Testis (tissue), 3 donors: ENCODE measurements around the gene PLCXD1. TPM values are rescaled to one million over a fixed set of nuclear protein-coding genes. Genes with fewer than 3 reads are reported as not detected.
"Not testable (repeated sequence)": the region's sequence is repeated elsewhere in the genome, so short reads cannot be mapped to it uniquely, and the experiment has no call there.

Experiments used
- DNase-seq: peaks from one replicate; pipeline ENCODE4 v3.0.0-alpha.2; 2019
- H3K27ac ChIP-seq, 2 donors: fragments of 200-600 bp; sonication (generic); one replicate each; pipeline ENCODE4 v1.5.1; 2019
- H3K27me3 ChIP-seq: fragments of 200-600 bp; sonication (generic); one replicate; pipeline ENCODE4 v1.5.1; 2019
- H3K36me3 ChIP-seq: fragments of 200-600 bp; sonication (generic); one replicate; pipeline ENCODE4 v1.5.1; 2017; ENCODE audit warnings: low read depth; ENCODE audit errors: missing control alignments
- H3K4me1 ChIP-seq: fragments of 200-600 bp; sonication (generic); one replicate; pipeline ENCODE4 v1.5.1; 2019
- H3K4me3 ChIP-seq, 2 donors: fragments of 200-600 bp; sonication (generic); one replicate each; pipeline ENCODE4 v1.5.1; 2017 to 2019
- H3K9me3 ChIP-seq: fragments of 200-600 bp; sonication (generic); one replicate; pipeline ENCODE4 v1.5.1; 2017
- POLR2A ChIP-seq: fragments of 450-650 bp; IDR thresholded peaks from one replicate; pipeline ENCODE4 v1.6.1; 2017; ENCODE audit warnings: antibody characterized with exemption, mild to moderate bottlenecking, moderate library complexity
- WGBS, 2 donors: methylation state at CpG; one replicate each; pipeline ENCODE4 v1.1.5; 2018; 5-methylcytosine and 5-hydroxymethylcytosine counted together
- intact Hi-C: fragments of 100-400 bp; cut with DNase I; formaldehyde crosslinking; loops from one replicate; pipeline ENCODE4 v1.15.1; 2023; ENCODE audit warnings: low total_unique reads
- polyA plus RNA-seq: library from polyadenylated mRNA; stranded (reverse); fragments of 350-450 nt; fragmentation: Illumina TruSeq; extraction: RNeasy Lipid Tissue Mini Kit (QIAGEN cat#74804); gene quantifications from one replicate; pipeline ENCODE4 v1.2.3, GENCODE V29; 2014; ENCODE audit warnings: low read depth, low replicate concordance; ENCODE audit not compliant: insufficient read depth
- total RNA-seq, 2 donors: library from RNA; depleted of rRNA; stranded (reverse); fragments of >200 nt; gene quantifications; one replicate each; pipeline ENCODE4 v1.2.3, GENCODE V29; 2016
- TF ChIP-seq, protein P1 (sequence below), 3 experiments: fragments of 450-650 bp in 2 of 3; fragments of 200-600 bp in 1 of 3; sonication (generic) in 1 of 3; IDR thresholded peaks; one replicate each; pipeline ENCODE4 v1.5.1; 2016 to 2019; ENCODE audit warnings: antibody characterized with exemption in 3 of 3, mild to moderate bottlenecking in 2 of 3, moderate library complexity in 1 of 3

PLCXD1 gene
- total and polyA plus RNA-seq, 3 donors from 2014 or later: 14.6 to 24.0 (median 15.7) TPM

GRCh38 chrX:329291-329910, 48.2 kb downstream of the PLCXD1 start:
- Histone ChIP-seq H3K27me3 (no peaks in the 10 kb centered on the region), H3K27ac (no peak overlapping the region), H3K36me3 (no peaks in the 10 kb centered on the region), H3K9me3 (no peaks in the 10 kb centered on the region), H3K4me1 (peaks cover 4% of the 10 kb centered on the region), H3K4me3 (no peak overlapping the region)
- 86 to 89% methylated on average over 5 to 17 of the region's 23 CpGs for WGBS, 2 donors
- no peak for TF ChIP-seq POLR2A
- TF ChIP-seq, protein P1, sequence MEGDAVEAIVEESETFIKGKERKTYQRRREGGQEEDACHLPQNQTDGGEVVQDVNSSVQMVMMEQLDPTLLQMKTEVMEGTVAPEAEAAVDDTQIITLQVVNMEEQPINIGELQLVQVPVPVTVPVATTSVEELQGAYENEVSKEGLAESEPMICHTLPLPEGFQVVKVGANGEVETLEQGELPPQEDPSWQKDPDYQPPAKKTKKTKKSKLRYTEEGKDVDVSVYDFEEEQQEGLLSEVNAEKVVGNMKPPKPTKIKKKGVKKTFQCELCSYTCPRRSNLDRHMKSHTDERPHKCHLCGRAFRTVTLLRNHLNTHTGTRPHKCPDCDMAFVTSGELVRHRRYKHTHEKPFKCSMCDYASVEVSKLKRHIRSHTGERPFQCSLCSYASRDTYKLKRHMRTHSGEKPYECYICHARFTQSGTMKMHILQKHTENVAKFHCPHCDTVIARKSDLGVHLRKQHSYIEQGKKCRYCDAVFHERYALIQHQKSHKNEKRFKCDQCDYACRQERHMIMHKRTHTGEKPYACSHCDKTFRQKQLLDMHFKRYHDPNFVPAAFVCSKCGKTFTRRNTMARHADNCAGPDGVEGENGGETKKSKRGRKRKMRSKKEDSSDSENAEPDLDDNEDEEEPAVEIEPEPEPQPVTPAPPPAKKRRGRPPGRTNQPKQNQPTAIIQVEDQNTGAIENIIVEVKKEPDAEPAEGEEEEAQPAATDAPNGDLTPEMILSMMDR (IDR thresholded peaks at IDR 0.05): no peak
- intact Hi-C loops: no loop called here
- no peak for DNase-seq

DNA sequence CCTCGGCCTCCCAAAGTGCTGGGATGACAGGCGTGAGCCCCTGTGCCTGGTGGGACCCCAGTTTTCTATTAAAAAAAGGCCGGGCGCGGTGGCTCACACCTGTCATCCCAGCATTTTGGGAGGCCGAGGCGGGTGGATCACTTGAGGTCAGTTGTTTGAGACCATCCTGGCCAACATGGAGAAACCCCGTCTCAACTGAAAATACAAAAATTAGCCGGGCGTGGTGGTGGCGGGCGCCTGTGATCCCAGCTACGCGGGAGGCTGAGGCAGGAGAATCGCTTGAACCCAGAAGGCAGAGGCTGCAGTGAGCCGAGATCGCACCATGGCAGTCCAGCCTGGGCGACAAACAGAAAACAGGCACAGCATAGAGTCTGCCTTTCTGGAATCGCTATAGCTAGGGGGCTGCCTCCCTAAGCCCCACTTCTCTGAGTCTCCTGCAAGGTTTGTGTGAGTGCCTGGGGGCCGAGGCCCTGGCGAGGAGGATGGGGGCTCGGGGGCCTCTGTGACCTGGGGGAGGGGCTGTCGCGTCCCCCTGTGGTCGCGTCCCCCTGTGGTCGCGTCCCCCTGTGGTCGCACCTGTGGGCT, 49.1 kb downstream of the PLCXD1 start:
- intact Hi-C loops, H3K27ac ChIP-seq, H3K9me3 ChIP-seq, H3K4me1 ChIP-seq, H3K4me3 ChIP-seq, H3K36me3 ChIP-seq, DNase-seq, H3K27me3 ChIP-seq: not testable (repeated sequence)
- WGBS, 2 donors: 74 to 78% methylated on average over 24 to 29 of the region's 29 CpGs

DNA sequence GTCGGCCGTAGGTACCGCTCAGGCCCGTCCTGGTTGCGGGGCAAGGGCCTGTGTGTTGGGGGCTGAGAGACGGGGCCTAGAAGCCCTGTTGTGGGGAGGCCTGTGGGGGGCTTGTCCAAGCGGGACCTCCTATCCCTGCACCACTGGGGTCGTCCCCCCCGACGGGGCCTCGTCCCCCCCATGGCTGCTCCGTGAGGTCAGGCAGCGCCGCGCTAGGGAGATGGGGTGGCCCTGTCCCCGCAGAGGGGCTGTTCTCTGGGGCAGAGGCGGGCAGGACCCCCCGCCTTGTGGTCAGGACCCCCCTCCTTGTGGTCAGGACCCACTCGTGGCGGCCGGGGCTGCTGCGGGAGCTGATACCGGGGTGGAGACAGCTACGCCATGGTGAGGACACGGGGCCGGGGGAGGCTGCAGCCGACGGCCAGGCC, 49.6 kb downstream of the PLCXD1 start:
- Histone ChIP-seq H3K4me3 (no peak overlapping the region), H3K4me1 (peaks cover 4% of the 10 kb centered on the region), H3K36me3 (no peaks in the 10 kb centered on the region), H3K27ac (no peak overlapping the region), H3K9me3 (no peaks in the 10 kb centered on the region), H3K27me3 (no peaks in the 10 kb centered on the region)
- intact Hi-C loops: no loop called here
- TF ChIP-seq, protein P1 (IDR thresholded peaks at IDR 0.05): no peak
- TF ChIP-seq POLR2A: no peak
- 11 to 38% methylated on average over 10 to 25 of the region's 28 CpGs for WGBS, 2 donors
- no peak for DNase-seq

DNA sequence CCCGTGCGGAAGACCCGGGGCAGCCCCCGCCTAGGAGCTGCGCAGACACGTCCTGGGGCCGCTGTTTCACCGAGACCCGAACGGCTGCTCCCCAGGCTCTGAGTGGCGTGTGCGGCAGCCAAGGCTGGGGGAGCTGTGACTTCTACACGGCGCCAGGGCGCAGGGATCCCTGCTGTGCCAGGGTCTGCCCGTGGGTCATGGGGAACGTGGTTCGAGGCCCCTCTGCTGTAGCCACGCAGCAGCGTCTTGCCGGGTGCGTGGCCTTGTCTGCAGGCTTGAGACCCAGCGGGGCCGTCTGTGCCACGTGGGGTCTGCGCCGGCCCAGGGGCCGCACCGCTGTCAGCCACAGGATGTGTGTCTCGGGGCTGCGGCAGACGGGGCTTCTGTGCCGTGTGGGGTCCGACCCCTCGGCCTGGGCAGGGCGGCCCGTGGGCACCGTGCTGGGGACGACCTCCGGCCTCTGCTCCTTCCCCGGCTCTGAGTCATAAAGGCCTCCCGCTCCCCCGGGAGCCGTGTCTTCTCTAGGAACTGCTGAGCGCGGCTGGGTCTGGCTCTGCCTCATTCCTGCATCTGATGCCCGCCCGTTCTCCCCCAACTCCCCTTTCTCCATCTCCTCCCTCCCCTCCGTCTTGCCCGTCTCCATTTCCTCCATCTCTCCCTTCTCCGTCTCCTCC, 50.1 kb downstream of the PLCXD1 start:
- DNase-seq: no peak
- no peaks in the 10 kb centered on the region for H3K27me3 ChIP-seq
- intact Hi-C loops: no loop called here
- H3K4me3 ChIP-seq: no peak overlapping the region
- peaks cover 4% of the 10 kb centered on the region for H3K4me1 ChIP-seq
- no peaks in the 10 kb centered on the region for H3K36me3 ChIP-seq
- H3K27ac ChIP-seq: no peak overlapping the region
- 23 to 27% methylated on average over 19 to 44 of the region's 51 CpGs for WGBS, 2 donors
- TF ChIP-seq, protein P1 (IDR thresholded peaks at IDR 0.05): no peak
- TF ChIP-seq POLR2A: no peak
- H3K9me3 ChIP-seq: no peaks in the 10 kb centered on the region

- intact Hi-C loops: no loop called here
- TF ChIP-seq, protein P1 (IDR thresholded peaks at IDR 0.05): no peak
- no peak for TF ChIP-seq POLR2A
- WGBS, 2 donors: 37 to 50% methylated on average over 19 to 27 of the region's 35 CpGs
- Histone ChIP-seq H3K27me3 (no peaks in the 10 kb centered on the region), H3K9me3 (no peaks in the 10 kb centered on the region), H3K4me1 (peaks cover 4% of the 10 kb centered on the region), H3K36me3 (no peaks in the 10 kb centered on the region), H3K4me3 (no peak overlapping the region), H3K27ac (no peak overlapping the region)
- no peak for DNase-seq
These were observed 50.8 kb downstream of the PLCXD1 start for GRCh38 chrX:331825-332495.
